ENCODE results near the gene CLIC5.

Gene CLIC5

DNA sequence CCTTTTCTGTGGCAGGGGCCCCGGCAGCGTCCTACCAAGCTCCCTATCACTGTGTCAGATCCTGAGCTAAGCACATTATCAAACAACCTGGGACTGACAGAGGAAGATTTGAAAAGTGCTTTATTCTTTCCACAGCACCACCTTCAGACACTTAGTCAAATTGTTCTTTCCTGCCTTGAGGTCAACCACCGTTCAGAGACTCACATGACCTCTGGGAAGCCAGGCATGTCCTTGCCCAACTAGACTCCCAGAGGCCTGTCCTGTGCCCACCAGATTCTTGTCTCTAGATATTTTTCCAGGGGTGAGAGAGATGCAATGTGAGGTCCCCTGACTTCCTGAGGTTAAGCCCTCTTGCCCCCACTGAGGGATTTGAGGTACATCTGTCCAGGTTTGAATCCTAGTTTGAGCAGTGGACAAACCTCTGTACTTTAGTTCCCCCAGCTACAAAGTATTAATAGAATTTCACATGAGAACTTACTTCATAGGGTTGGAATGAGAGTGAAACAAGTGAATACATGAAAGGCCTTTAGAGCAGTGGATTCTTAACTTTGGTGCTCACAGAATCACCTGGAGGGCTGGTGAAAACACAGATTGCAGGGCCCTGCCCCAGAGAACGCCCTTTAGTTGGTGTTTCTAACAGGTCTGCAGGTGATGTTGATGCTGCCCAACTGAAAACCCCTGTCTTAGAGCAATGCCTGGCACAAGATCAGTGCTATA, 179.8 kb downstream of the CLIC5 start:
- DNase-seq, result no peak

DNA sequence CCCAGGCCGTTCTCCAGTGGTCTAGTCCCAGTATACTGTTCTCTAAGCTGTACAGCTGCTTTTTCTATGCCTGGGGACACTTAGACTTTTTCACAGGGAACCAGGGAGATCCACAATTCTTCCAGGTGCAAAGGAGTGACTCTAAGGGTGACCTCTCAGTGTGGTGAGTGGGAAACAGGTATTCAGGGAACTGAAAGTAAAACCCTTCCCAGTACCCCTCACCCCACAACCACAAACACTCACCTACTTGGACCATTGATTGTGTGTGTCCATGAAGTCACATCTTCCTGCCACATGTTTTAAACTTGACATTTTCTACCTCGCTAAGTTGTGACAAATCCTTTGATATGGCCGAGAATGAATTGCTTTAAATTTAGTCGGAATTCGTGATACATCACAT, 183.6 kb downstream of the CLIC5 start:
- DNase-seq, result no peak
